ENCODE data around the gene CREBRF. TPM values are rescaled to one million over a fixed set of nuclear protein-coding genes. Genes with fewer than 3 reads are reported as not detected.

Gene CREBRF
- total and polyA plus RNA-seq, 4 donors: 8.1 to 48.5 (median 15.7) TPM

GRCh38 chr5:173078878-173079277 lies 22.7 kb downstream of the CREBRF start:
- H3K36me3 ChIP-seq (ENCODE audit: control insufficient read depth in 4 of 4, insufficient read depth in 4 of 4, low read length in 4 of 4): peaks cover 0 to 10% (median 5%) of the 10 kb centered on the region in 4 donors
- H3K9me3 ChIP-seq (ENCODE audit: control insufficient read depth in 4 of 4, insufficient read depth in 3 of 4, low read length in 3 of 4): peaks cover 0 to 1% (median 0%) of the 10 kb centered on the region in 4 donors
- H3K9ac ChIP-seq (ENCODE audit: insufficient read depth in 1 of 2, low read length in 2 of 2): no peak overlapping the region
- TF ChIP-seq CTCF (IDR thresholded peaks at IDR 0.05; ENCODE audit: control extremely low read depth, extremely low read depth): no peak
- peaks cover 0 to 13% (median 0%) of the 10 kb centered on the region in 5 donors for H3K4me1 ChIP-seq (ENCODE audit: control insufficient read depth in 5 of 5, insufficient read depth in 5 of 5, low read length in 5 of 5)
- WGBS, 2 donors: 78 to 81% methylated on average over 3 of the region's 3 CpGs
- no peak overlapping the region for H3K27ac ChIP-seq (ENCODE audit: low read depth in 1 of 2, low read length in 1 of 2)
- H3K27me3 ChIP-seq (ENCODE audit: control insufficient read depth in 3 of 3, insufficient read depth in 3 of 3, low read length in 2 of 3): no peaks in the 10 kb centered on the region
- no peak for DNase-seq
- ATAC-seq (ENCODE audit: insufficient read depth, low FRiP score): no peak
- H3K4me3 ChIP-seq: no peak overlapping the region

GRCh38 chr5:173089581-173089980 lies 33.4 kb downstream of the CREBRF start:
- H3K4me3 ChIP-seq: no peak overlapping the region
- TF ChIP-seq CTCF (IDR thresholded peaks at IDR 0.05; ENCODE audit: control extremely low read depth, extremely low read depth): no peak
- peaks cover 3 to 15% (median 11%) of the 10 kb centered on the region in 4 donors for H3K36me3 ChIP-seq (ENCODE audit: control insufficient read depth in 4 of 4, insufficient read depth in 4 of 4, low read length in 4 of 4)
- no peak overlapping the region for H3K27ac ChIP-seq (ENCODE audit: low read depth in 1 of 2, low read length in 1 of 2)
- peaks cover 3 to 8% (median 5%) of the 10 kb centered on the region in 5 donors for H3K4me1 ChIP-seq (ENCODE audit: control insufficient read depth in 5 of 5, insufficient read depth in 5 of 5, low read length in 5 of 5)
- no peaks in the 10 kb centered on the region for H3K9me3 ChIP-seq (ENCODE audit: control insufficient read depth in 4 of 4, insufficient read depth in 3 of 4, low read length in 3 of 4)
- no peaks in the 10 kb centered on the region for H3K27me3 ChIP-seq (ENCODE audit: control insufficient read depth in 3 of 3, insufficient read depth in 3 of 3, low read length in 2 of 3)
- no peak overlapping the region for H3K9ac ChIP-seq (ENCODE audit: insufficient read depth in 1 of 2, low read length in 2 of 2)
- ATAC-seq (ENCODE audit: insufficient read depth, low FRiP score) (no peak), DNase-seq (no peak)
- WGBS, 2 donors: 43 to 54% methylated on average over 1 of the region's 1 CpG

GRCh38 chr5:173090639-173091038 lies 34.5 kb downstream of the CREBRF start:
- Histone ChIP-seq H3K4me3 (no peak overlapping the region), H3K9ac (ENCODE audit: insufficient read depth in 1 of 2, low read length in 2 of 2) (no peak overlapping the region), H3K36me3 (ENCODE audit: control insufficient read depth in 4 of 4, insufficient read depth in 4 of 4, low read length in 4 of 4) (peaks cover under 1 to 15% (median 11%) of the 10 kb centered on the region in 4 donors), H3K9me3 (ENCODE audit: control insufficient read depth in 4 of 4, insufficient read depth in 3 of 4, low read length in 3 of 4) (no peaks in the 10 kb centered on the region), H3K4me1 (ENCODE audit: control insufficient read depth in 5 of 5, insufficient read depth in 5 of 5, low read length in 5 of 5) (peaks cover 3 to 8% (median 5%) of the 10 kb centered on the region in 5 donors), H3K27me3 (ENCODE audit: control insufficient read depth in 3 of 3, insufficient read depth in 3 of 3, low read length in 2 of 3) (no peaks in the 10 kb centered on the region), H3K27ac (ENCODE audit: low read depth in 1 of 2, low read length in 1 of 2) (peak overlapping the region in 1 of 2 donors; percentile 11)
- ATAC-seq (ENCODE audit: insufficient read depth, low FRiP score) (no peak), DNase-seq (no peak)
- WGBS, 2 donors: 94 to 96% methylated on average over 2 of the region's 2 CpGs
- TF ChIP-seq CTCF (IDR thresholded peaks at IDR 0.05; ENCODE audit: control extremely low read depth, extremely low read depth): no peak

- Histone ChIP-seq H3K9me3 (ENCODE audit: control insufficient read depth in 4 of 4, insufficient read depth in 3 of 4, low read length in 3 of 4) (no peaks in the 10 kb centered on the region), H3K4me3 (no peak overlapping the region), H3K27me3 (ENCODE audit: control insufficient read depth in 3 of 3, insufficient read depth in 3 of 3, low read length in 2 of 3) (no peaks in the 10 kb centered on the region), H3K36me3 (ENCODE audit: control insufficient read depth in 4 of 4, insufficient read depth in 4 of 4, low read length in 4 of 4) (peaks cover 0 to 14% (median 11%) of the 10 kb centered on the region in 4 donors), H3K27ac (ENCODE audit: low read depth in 1 of 2, low read length in 1 of 2) (no peak overlapping the region), H3K4me1 (ENCODE audit: control insufficient read depth in 5 of 5, insufficient read depth in 5 of 5, low read length in 5 of 5) (peaks cover 4 to 8% (median 6%) of the 10 kb centered on the region in 5 donors), H3K9ac (ENCODE audit: insufficient read depth in 1 of 2, low read length in 2 of 2) (no peak overlapping the region)
- ATAC-seq (ENCODE audit: insufficient read depth, low FRiP score) (no peak), DNase-seq (no peak)
- no peak for TF ChIP-seq CTCF (IDR thresholded peaks at IDR 0.05; ENCODE audit: control extremely low read depth, extremely low read depth)
- 92 to 96% methylated on average over 5 of the region's 5 CpGs for WGBS, 2 donors
Measured at GRCh38 chr5:173091981-173092380, 35.8 kb downstream of the CREBRF start.

All from lung (tissue), 12 donors.